AG08396 (cell line): ENCODE data around the gene TMA7.

Experiments used
- DNase-seq: peaks from one replicate; pipeline ENCODE4 v3.0.0; 2012; ENCODE audit warnings: low spot score, mixed read lengths

The TMA7 gene

GRCh38 chr3:48409291-48410201, 30.5 kb upstream of the TMA7 start:
- DNase-seq: no peak

DNA sequence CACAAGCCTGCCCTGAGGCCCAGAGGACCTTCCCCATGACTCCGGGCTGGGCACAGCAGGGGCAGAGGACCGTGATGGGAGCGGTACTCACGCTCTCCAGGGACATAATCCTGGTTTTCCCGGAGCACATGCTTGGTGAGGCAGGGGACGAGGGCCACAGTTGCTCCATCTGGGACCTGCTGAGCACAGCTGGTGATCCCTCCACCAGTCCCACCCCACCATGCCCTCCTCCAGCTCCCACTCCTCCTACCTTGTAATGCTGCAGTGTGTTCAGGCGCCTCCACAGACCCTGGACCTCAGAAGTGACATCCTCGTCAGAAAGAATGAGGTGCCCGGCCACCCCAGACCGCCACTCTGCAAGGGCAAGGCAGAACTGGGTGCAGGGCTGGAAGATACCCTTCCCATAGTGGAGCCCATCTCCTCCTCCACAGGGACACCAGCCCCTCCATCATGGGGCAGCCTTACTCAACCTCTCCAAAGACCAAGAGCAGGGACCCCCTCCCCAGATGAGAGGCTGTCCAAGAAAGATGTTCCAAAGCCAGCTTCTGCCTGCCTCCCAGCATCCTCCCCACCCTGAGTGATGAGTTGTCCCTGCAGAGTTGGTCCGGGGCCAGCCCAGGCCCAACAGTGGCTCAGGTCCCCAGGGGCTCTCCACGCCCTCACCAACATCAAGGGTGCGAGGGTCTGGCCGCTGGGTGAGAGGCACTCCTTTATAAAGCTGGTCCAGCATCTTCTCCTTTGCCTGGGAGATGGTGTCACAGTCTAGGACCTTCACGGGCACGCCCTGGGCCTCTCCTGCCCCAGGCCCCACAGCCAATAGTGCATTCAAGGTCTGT, 29.6 kb upstream of the TMA7 start:
- DNase-seq: no peak

DNA sequence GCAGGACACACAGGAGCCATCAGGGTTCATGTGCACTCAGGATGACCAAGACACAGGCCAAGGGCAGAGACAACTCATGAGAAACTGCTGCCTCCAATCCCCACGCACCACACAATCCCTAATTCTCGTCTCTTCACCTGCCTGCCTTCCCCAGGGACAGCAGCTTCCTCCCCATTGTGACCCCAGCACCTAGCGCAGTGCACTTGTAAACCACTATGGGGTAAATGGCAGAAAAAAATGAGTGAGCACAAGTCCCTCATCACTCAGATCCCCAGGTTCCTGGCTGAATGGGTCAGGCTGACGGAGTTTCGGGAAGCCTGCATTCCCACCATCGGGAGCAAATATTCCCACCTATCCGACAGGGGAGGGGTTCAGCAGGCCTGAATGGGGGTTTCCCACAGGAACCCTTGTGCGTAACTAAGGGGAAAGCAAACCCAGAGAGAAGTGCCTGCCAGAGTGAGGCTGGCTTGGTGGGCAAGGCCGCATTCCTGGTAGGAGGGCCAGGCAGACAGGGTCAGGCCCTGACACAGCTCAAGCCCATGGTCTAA, 28.9 kb upstream of the TMA7 start:
- no peak for DNase-seq

- no peak for DNase-seq
Measured at GRCh38 chr3:48411606-48412374, 28.3 kb upstream of the TMA7 start.

GRCh38 chr3:48412375-48413001, 27.6 kb upstream of the TMA7 start:
- no peak for DNase-seq

- no peak for DNase-seq
Measured at GRCh38 chr3:48413086-48413485, 27.0 kb upstream of the TMA7 start.

GRCh38 chr3:48413611-48414010, 26.4 kb upstream of the TMA7 start:
- DNase-seq: no peak

DNA sequence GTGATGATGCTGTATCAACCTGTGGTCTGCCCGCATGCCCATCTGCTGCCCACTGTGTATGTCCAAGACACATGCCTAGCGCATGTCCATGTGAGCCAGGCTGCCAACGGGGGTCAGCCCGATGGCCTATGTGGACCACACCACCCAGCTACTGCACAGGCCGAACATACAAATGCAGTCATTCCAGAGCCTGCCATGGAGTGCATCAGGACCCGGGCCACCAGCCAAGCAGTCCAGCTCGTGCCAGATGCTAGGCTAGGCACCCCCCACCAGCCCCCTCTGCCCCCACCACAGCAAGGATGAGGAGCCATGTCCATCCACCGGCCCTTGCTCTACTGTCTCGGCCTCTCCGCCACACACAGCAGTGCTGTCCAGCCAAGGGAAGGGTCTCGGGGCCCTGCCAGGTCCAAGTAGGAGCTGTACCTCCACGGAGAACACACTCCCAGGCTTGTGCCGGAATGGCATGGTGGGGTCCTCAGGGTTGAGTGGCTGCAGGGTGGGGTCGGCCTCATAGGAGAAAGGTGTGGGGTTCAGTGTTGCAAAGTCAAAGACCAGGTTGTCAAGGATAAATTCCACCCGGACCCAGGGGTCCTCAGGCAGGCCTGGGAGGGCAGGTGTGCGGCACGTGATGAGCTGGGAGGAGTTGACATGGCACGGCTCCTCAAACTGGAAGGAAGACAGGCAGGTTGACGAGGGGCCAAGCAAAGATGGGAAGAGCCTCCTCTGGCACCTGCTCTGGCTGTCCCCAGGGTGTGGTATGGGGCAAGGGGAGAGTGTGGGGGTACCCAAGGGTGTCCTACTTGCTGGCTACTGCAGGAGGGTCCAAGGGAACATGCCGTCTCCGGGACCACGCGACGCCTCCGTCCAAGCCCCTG, 25.4 kb upstream of the TMA7 start:
- no peak for DNase-seq

DNA sequence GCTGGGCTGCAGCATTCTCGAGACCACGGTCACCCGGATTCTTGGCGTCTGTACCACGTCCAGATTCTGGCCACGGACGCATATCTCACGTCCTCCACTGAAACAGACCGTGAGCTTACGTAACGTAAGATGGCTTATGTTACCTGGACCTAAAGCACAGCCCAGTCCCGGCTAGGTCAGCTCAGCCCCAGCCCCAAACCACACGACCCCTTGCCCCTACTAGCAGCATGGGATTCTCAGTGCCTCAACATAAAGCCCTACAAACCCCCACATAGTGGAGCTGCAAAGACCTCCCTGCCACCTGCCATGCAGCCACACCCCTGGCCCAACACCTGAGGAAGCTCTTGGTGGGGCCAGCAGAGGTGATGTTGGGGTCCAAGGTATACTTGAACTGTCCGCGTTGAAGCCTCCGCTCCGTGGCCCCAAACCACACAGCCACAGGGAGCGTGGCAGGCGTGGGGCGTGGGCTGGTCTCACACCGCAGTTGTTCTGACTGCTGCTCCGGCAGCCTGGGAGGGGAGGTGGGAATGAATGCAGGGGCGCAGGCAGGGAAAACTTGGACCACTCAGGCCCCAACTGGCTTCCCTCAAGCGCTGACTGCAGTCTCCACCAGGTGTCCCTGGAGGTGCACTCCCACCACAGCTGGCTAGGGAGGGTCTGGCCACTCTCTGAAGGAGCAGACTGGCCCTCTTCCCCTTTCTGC, 24.7 kb upstream of the TMA7 start:
- no peak for DNase-seq

DNA sequence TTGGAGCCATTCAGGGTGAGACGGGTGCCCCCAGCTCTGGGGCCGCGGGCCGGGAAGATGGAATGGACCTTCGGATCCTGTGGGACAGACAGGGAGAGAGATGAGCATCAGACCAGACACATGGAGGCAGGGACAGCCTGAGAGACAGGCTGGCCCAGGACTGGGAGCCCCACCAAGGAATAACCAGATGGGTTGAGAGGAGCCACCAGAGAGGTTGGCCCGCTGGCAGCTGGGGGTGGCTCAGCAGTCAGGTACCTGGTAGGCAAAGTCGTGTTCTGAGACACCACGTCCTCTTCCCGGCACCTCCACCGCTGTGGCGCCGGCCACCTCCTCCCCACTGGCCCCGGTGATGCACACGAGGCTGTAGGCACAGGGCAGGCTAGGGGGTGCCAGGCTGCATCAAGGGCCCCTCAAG, 24.0 kb upstream of the TMA7 start:
- DNase-seq: no peak

- DNase-seq: no peak
Measured at GRCh38 chr3:48416546-48416945, 23.5 kb upstream of the TMA7 start.

- DNase-seq: no peak
Measured at GRCh38 chr3:48417529-48418108, 22.4 kb upstream of the TMA7 start.

GRCh38 chr3:48418140-48418539, 21.9 kb upstream of the TMA7 start:
- no peak for DNase-seq

DNA sequence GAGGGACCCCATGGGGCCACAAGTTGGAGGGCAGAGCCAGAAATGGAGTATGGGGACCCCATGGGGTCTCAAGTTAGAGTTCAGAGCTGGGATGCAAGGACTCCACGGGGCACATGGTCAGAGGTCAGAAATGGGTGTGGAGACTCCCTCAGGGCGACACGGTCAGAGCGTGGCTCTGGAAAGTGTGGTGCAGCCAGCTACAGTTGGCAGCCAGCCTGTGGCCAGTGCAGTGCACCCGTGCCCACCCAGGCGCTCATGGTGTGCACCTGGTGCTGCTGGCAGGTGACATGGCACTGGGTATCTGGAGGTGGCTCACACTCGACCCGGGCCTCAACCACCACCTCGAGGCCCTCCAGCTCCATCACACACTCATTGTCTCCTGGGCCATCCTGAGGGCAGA, 21.4 kb upstream of the TMA7 start:
- DNase-seq: no peak

- DNase-seq: no peak
Measured at GRCh38 chr3:48419149-48419548, 20.9 kb upstream of the TMA7 start.

DNA sequence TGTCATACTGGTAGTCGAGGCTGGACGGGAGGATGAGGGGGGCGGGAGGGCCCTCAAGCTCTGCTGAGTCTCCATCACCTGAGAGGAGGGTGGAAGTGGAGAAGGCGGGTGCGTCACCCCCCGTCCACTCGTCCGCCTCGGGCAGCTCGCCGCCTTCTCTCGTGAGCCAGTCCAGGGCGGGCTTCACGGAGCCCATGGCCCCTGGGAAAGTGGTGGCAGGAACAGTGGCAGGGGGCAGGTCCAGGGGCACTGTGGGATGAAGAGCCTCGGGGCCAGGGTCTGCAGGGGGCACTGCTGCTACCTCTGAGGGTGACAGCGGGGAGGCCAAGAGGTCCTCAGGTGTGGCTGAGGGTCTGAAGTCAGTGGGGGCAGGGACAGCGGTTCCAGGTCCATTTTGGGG, 20.5 kb upstream of the TMA7 start:
- DNase-seq: no peak

DNA sequence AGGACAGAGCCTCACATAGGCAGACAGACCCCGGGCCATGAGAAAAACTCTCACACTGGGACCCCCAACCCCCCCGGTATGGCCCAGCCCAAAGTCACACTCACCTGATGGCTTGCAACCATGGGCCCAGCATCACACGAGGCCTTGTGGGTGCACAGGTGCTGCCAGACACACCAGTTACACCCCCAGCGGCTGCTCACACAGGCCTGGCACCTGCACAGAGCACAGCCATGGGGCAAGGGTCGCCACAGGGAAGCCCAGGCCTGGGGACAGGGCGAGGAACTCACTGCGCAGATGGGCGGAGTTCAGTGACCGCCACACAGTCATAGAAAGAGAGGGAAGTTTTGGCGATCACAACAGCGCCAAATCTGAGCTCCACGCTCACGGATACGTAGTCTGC, 19.5 kb upstream of the TMA7 start:
- DNase-seq: no peak

- no peak for DNase-seq
Measured at GRCh38 chr3:48422272-48422671, 17.8 kb upstream of the TMA7 start.

- DNase-seq: no peak
Measured at GRCh38 chr3:48422681-48423080, 17.4 kb upstream of the TMA7 start.
